Activated CD4-positive, alpha-beta T cell treated with anti-CD3 and anti-CD28 coated beads, Interleukin-2, amount 50 U/mL, for 1 hour (primary cell): Measurements from ENCODE around the gene CCDC190.
"Not testable (repeated sequence)": the region's sequence is repeated elsewhere in the genome, so short reads cannot be mapped to it uniquely, and the experiment has no call there.

Experiments used
- DNase-seq: peaks from one replicate; pipeline ENCODE4 v3.0.0-alpha.2; 2020

The CCDC190 gene

GRCh38 chr1:162861101-162861500, at the start of gene CCDC190:
CCDC190 (minus strand) TSS chr1:162861175; CDS start chr1:162859646, 1,529 bp downstream.
- DNase-seq = no peak

- no peak for DNase-seq
Observed at GRCh38 chr1:162910161-162910560, 49.2 kb upstream of the CCDC190 start.

GRCh38 chr1:162908780-162909179, 47.8 kb upstream of the CCDC190 start:
- no peak for DNase-seq

GRCh38 chr1:162908236-162908635, 47.3 kb upstream of the CCDC190 start:
- DNase-seq = no peak

- DNase-seq = no peak
Observed at GRCh38 chr1:162906485-162906884, 45.5 kb upstream of the CCDC190 start.

GRCh38 chr1:162905174-162906158, 44.5 kb upstream of the CCDC190 start:
- DNase-seq = no peak

- DNase-seq = no peak
Observed at GRCh38 chr1:162904579-162904978, 43.6 kb upstream of the CCDC190 start.

GRCh38 chr1:162904023-162904422, 43.0 kb upstream of the CCDC190 start:
- no peak for DNase-seq

- DNase-seq = no peak
Observed at GRCh38 chr1:162903246-162903645, 42.3 kb upstream of the CCDC190 start.

GRCh38 chr1:162902416-162902815, 41.4 kb upstream of the CCDC190 start:
- DNase-seq = no peak

- no peak for DNase-seq
Observed at GRCh38 chr1:162901243-162901642, 40.3 kb upstream of the CCDC190 start.

GRCh38 chr1:162899422-162900146, 38.6 kb upstream of the CCDC190 start:
- DNase-seq = no peak

- no peak for DNase-seq
Observed at GRCh38 chr1:162893612-162893908, 32.6 kb upstream of the CCDC190 start.

GRCh38 chr1:162892906-162893611, 32.1 kb upstream of the CCDC190 start:
- DNase-seq = no peak

- DNase-seq = no peak
Observed at GRCh38 chr1:162889989-162890388, 29.0 kb upstream of the CCDC190 start.

GRCh38 chr1:162886705-162887104, 25.7 kb upstream of the CCDC190 start:
- DNase-seq = no peak

- no peak for DNase-seq
Observed at GRCh38 chr1:162885265-162885664, 24.3 kb upstream of the CCDC190 start.

- no peak for DNase-seq
Observed at GRCh38 chr1:162884831-162885230, 23.9 kb upstream of the CCDC190 start.

GRCh38 chr1:162882248-162882674, 21.3 kb upstream of the CCDC190 start:
- DNase-seq = no peak

GRCh38 chr1:162881590-162881989, 20.6 kb upstream of the CCDC190 start:
- DNase-seq = no peak

GRCh38 chr1:162880617-162881016, 19.6 kb upstream of the CCDC190 start:
- DNase-seq = not testable (repeated sequence)

- no peak for DNase-seq
Observed at GRCh38 chr1:162878000-162878596, 17.1 kb upstream of the CCDC190 start.

GRCh38 chr1:162877412-162877811, 16.4 kb upstream of the CCDC190 start:
- DNase-seq = no peak
